PC-9 (cell line): ENCODE results near the gene IRF4. TPM values are rescaled to one million over a fixed set of nuclear protein-coding genes. Genes with fewer than 3 reads are reported as not detected.

ENCODE experiments used
- BruUV-seq: library from RNA; stranded (reverse); fragments of 400-500 nt; replicated peaks from 2 replicates; lab custom pipeline; 2021; lab: Mats Ljungman, UMichigan
- CTCF ChIA-PET: fragments of 300-600 bp; sonication (Branson Sonifier 250); formaldehyde crosslinking; loops from one replicate; lab custom pipeline; 2022; ENCODE audit warnings: antibody characterized with exemption; lab: Charles Lee
- POLR2A ChIA-PET: fragments of 300-600 bp; sonication (Branson Sonifier 250); formaldehyde crosslinking; loops from one replicate; lab custom pipeline; 2022; ENCODE audit warnings: antibody characterized with exemption; ENCODE audit not compliant: unreplicated experiment; lab: Charles Lee
- DNase-seq, 2 experiments: peaks; one replicate each; pipeline versions ENCODE4 v3.0.0 to v3.0.0-alpha.2; 2015 to 2022; ENCODE audit warnings: mixed read lengths in 1 of 2
- H2AFZ ChIP-seq: fragments of 200-600 bp; sonication (generic); 2 replicates; pipeline ENCODE4 v1.8.1; 2017; ENCODE audit warnings: antibody characterized with exemption
- H3F3A ChIP-seq: fragments of 200-600 bp; sonication (generic); 2 replicates; pipeline ENCODE4 v1.8.1; 2017; ENCODE audit warnings: antibody characterized with exemption, mild to moderate bottlenecking, low read depth; ENCODE audit not compliant: insufficient read depth
- H3K27ac ChIP-seq: fragments of 200-600 bp; sonication (generic); 2 replicates; pipeline ENCODE4 v1.6.1; 2016; ENCODE audit warnings: mixed run types
- H3K27me3 ChIP-seq: fragments of 200-600 bp; sonication (generic); 2 replicates; pipeline ENCODE4 v1.6.1; 2016; ENCODE audit warnings: low read depth, mixed run types; ENCODE audit not compliant: insufficient read depth
- H3K36me3 ChIP-seq: fragments of 200-600 bp; sonication (generic); 2 replicates; pipeline ENCODE4 v1.6.1; 2016; ENCODE audit warnings: low read depth, mixed run types
- H3K4me1 ChIP-seq: fragments of 200-600 bp; sonication (generic); replicated peaks from 2 replicates; pipeline ENCODE4 v1.6.1; 2016; ENCODE audit warnings: mixed run types; ENCODE audit not compliant: insufficient read depth
- H3K4me2 ChIP-seq: fragments of 200-600 bp; sonication (generic); 2 replicates; pipeline ENCODE4 v1.6.1; 2017; ENCODE audit warnings: mixed run types
- H3K4me3 ChIP-seq: fragments of 200-600 bp; sonication (generic); 2 replicates; pipeline ENCODE4 v1.6.1; 2016; ENCODE audit warnings: mixed run types
- H3K79me2 ChIP-seq: fragments of 200-600 bp; sonication (generic); 2 replicates; pipeline ENCODE4 v1.6.1; 2017; ENCODE audit warnings: low read depth, mixed run types
- H3K9me2 ChIP-seq: fragments of 200-600 bp; sonication (generic); 2 replicates; pipeline ENCODE4 v1.8.1; 2017; ENCODE audit warnings: mild to moderate bottlenecking; ENCODE audit not compliant: insufficient read depth
- H3K9me3 ChIP-seq: fragments of 200-600 bp; sonication (generic); 2 replicates; pipeline ENCODE4 v1.8.1; 2016; ENCODE audit warnings: low read depth; ENCODE audit not compliant: insufficient read depth
- H4K20me1 ChIP-seq: fragments of 200-600 bp; sonication (generic); 2 replicates; pipeline ENCODE4 v1.8.1; 2017; ENCODE audit not compliant: insufficient read depth
- EZH2 ChIP-seq: fragments of 200-600 bp; sonication (generic); IDR thresholded peaks from 2 replicates; pipeline ENCODE4 v1.8.0; 2017; ENCODE audit warnings: antibody characterized with exemption, low read depth
- intact Hi-C: fragments of 100-400 bp; cut with micrococcal nuclease; formaldehyde crosslinking; loops from one replicate; pipeline ENCODE4 v1.10.0; 2022; ENCODE audit not compliant: unreplicated experiment
- total RNA-seq: library from RNA; stranded (reverse); gene quantifications from 2 replicates; pipeline ENCODE4 v1.2.3, GENCODE V29; 2021
- TF ChIP-seq, protein P1 (sequence below): fragments of 200-600 bp; sonication (generic); conservative IDR thresholded peaks from 2 replicates; pipeline ENCODE4 v1.6.1; 2017; ENCODE audit warnings: mixed run types, antibody characterized with exemption, mild to moderate bottlenecking, moderate library complexity

Gene IRF4
- total RNA-seq, 1 experiment from 2014 or later: not detected

DNA sequence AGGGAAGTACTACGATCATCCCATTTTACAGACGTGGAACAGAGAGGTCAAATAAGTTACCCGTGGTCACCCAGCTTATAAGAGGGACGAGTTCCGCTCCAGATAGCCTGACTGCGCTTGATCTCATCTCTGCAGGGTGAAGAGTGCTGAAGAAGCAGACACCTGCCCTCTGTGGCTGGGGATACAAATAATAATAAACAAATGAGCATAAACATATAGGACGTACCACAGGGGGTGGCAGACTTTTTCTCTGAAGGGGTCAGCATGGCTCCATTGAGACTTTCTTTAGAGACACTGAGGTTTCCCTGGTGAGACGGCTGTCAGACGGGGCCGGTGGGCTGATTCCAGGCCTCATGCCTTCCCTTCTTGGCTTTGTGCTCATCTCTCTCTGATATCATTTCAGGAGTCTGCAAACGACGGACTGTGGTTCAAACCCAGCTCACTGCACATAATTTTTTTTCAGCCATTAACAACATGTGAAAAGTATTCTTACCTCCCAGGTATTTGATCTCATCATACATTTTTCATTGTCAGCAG lies 47.1 kb downstream of the IRF4 start:
- POLR2A ChIA-PET: no interaction called here
- H3K4me3 ChIP-seq: no peak overlapping the region

GRCh38 chr6:439641-440167 lies 48.2 kb downstream of the IRF4 start:
- no peak overlapping the region for H3K27ac ChIP-seq
- intact Hi-C loops: no loop called here
- POLR2A ChIA-PET: no interaction called here
- H3K4me1 ChIP-seq: no peaks in the 10 kb centered on the region
- TF ChIP-seq EZH2: no peak
- TF ChIP-seq, protein P1, sequence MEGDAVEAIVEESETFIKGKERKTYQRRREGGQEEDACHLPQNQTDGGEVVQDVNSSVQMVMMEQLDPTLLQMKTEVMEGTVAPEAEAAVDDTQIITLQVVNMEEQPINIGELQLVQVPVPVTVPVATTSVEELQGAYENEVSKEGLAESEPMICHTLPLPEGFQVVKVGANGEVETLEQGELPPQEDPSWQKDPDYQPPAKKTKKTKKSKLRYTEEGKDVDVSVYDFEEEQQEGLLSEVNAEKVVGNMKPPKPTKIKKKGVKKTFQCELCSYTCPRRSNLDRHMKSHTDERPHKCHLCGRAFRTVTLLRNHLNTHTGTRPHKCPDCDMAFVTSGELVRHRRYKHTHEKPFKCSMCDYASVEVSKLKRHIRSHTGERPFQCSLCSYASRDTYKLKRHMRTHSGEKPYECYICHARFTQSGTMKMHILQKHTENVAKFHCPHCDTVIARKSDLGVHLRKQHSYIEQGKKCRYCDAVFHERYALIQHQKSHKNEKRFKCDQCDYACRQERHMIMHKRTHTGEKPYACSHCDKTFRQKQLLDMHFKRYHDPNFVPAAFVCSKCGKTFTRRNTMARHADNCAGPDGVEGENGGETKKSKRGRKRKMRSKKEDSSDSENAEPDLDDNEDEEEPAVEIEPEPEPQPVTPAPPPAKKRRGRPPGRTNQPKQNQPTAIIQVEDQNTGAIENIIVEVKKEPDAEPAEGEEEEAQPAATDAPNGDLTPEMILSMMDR: no peak
- no peaks in the 10 kb centered on the region for H3F3A ChIP-seq
- no peak overlapping the region for H3K4me2 ChIP-seq
- H3K9me2 ChIP-seq: no peaks in the 10 kb centered on the region
- DNase-seq: no peak
- no peaks in the 10 kb centered on the region for H3K36me3 ChIP-seq
- peaks cover 5% of the 10 kb centered on the region; the same call in 1 of the 2 replicates for H3K27me3 ChIP-seq
- H4K20me1 ChIP-seq: no peaks in the 10 kb centered on the region
- BruUV-seq: no TSS peak
- H3K4me3 ChIP-seq: no peak overlapping the region
- no peaks in the 10 kb centered on the region for H3K9me3 ChIP-seq
- no peak overlapping the region for H2AFZ ChIP-seq
- H3K79me2 ChIP-seq: no peaks in the 10 kb centered on the region
- CTCF ChIA-PET: no interaction called here

More for the DNA sequence above, 47.1 kb downstream of the IRF4 start:
- H2AFZ ChIP-seq: no peak overlapping the region
- no peaks in the 10 kb centered on the region for H3K36me3 ChIP-seq
- H3K9me2 ChIP-seq: no peaks in the 10 kb centered on the region
- peaks cover 13% of the 10 kb centered on the region; the same call in 1 of the 2 replicates for H3K27me3 ChIP-seq
- no peak for DNase-seq
- no peaks in the 10 kb centered on the region for H3K79me2 ChIP-seq
- no peak overlapping the region for H3K4me2 ChIP-seq
- TF ChIP-seq, protein P1: no peak
- no peak for TF ChIP-seq EZH2
- intact Hi-C loops: no loop called here
- no peaks in the 10 kb centered on the region for H4K20me1 ChIP-seq
- H3K9me3 ChIP-seq: no peaks in the 10 kb centered on the region
- H3K4me1 ChIP-seq: no peaks in the 10 kb centered on the region
- no peak overlapping the region for H3K27ac ChIP-seq
- BruUV-seq: no TSS peak
- no peaks in the 10 kb centered on the region for H3F3A ChIP-seq
- CTCF ChIA-PET: no interaction called here

- Histone ChIP-seq H3K9me2 (no peaks in the 10 kb centered on the region), H3K79me2 (no peaks in the 10 kb centered on the region), H3K27me3 (peaks cover 9% of the 10 kb centered on the region; the same call in 1 of the 2 replicates), H3F3A (no peaks in the 10 kb centered on the region), H4K20me1 (no peaks in the 10 kb centered on the region), H3K9me3 (no peaks in the 10 kb centered on the region), H3K27ac (no peak overlapping the region), H3K36me3 (no peaks in the 10 kb centered on the region), H3K4me3 (no peak overlapping the region), H2AFZ (no peak overlapping the region), H3K4me2 (no peak overlapping the region), H3K4me1 (no peaks in the 10 kb centered on the region)
- no peak for TF ChIP-seq EZH2
- TF ChIP-seq, protein P1: no peak
- no peak for DNase-seq
- no TSS peak for BruUV-seq
- intact Hi-C loops: no loop called here
- CTCF ChIA-PET: no interaction called here
- POLR2A ChIA-PET: no interaction called here
Observed at GRCh38 chr6:441126-441920, 49.8 kb downstream of the IRF4 start.
